Vagina (tissue), 2 donors: ENCODE data around the gene HOXB4. TPM values are rescaled to one million over a fixed set of nuclear protein-coding genes. Genes with fewer than 3 reads are reported as not detected.
A peak's percentile ranks its signal among the peaks of the same experiment; 100 is the strongest.

ENCODE experiments used
- DNase-seq, 2 donors: peaks; one replicate each; pipeline ENCODE4 v3.0.0-alpha.2; 2017; ENCODE audit errors: extremely low spot score in 2 of 2
- H3K27ac ChIP-seq: fragments of 200-600 bp; sonication (generic); one replicate; pipeline ENCODE4 v1.5.1; 2019
- H3K27me3 ChIP-seq: fragments of 200-600 bp; sonication (generic); one replicate; pipeline ENCODE4 v1.5.1; 2019
- H3K36me3 ChIP-seq, 2 donors: fragments of 200-600 bp; sonication (generic); one replicate each; pipeline ENCODE4 v1.5.1; 2017 to 2019
- H3K4me1 ChIP-seq: fragments of 200-600 bp; sonication (generic); one replicate; pipeline ENCODE4 v1.5.1; 2019
- H3K4me3 ChIP-seq, 2 donors: fragments of 200-600 bp; sonication (generic); 1 replicate in 1 of 2; 2 replicates in 1 of 2; pipeline ENCODE4 v1.5.1; 2016 to 2019
- H3K9me3 ChIP-seq: fragments of 200-600 bp; sonication (generic); one replicate; pipeline ENCODE4 v1.5.1; 2019
- CTCF ChIP-seq, 3 experiments: fragments of 450-650 bp in 2 of 3; fragments of 200-600 bp in 1 of 3; sonication (generic) in 1 of 3; IDR thresholded peaks; one replicate each; pipeline ENCODE4 v1.5.1; 2017 to 2019; ENCODE audit warnings: antibody characterized with exemption in 3 of 3, mild to moderate bottlenecking in 2 of 3, moderate library complexity in 2 of 3
- POLR2A ChIP-seq, 2 donors: fragments of 450-650 bp; IDR thresholded peaks; one replicate each; pipeline ENCODE4 v1.6.1; 2017; ENCODE audit warnings: antibody characterized with exemption in 2 of 2, mild to moderate bottlenecking in 2 of 2, moderate library complexity in 2 of 2
- POLR2AphosphoS5 ChIP-seq, 2 donors: sonication (generic); formaldehyde crosslinking; IDR thresholded peaks; one replicate each; pipeline ENCODE4 v1.9.0; 2017; ENCODE audit warnings: antibody characterized with exemption in 2 of 2, mild to moderate bottlenecking in 2 of 2, low read depth in 1 of 2; ENCODE audit not compliant: insufficient read depth in 1 of 2
- intact Hi-C: fragments of 100-400 bp; cut with DNase I; formaldehyde crosslinking; loops from one replicate; pipeline ENCODE4 v1.15.1; 2023
- total RNA-seq: library from RNA; depleted of rRNA; stranded (reverse); fragments of >200 nt; gene quantifications from one replicate; pipeline ENCODE4 v1.2.3, GENCODE V29; 2016

The HOXB4 gene
- total RNA-seq, 1 donor from 2014 or later: 1.5 TPM

- H3K9me3 ChIP-seq: no peaks in the 10 kb centered on the region
- no peaks in the 10 kb centered on the region for H3K36me3 ChIP-seq
- peaks cover 47% of the 10 kb centered on the region for H3K4me1 ChIP-seq
- no peak for DNase-seq
- no peaks in the 10 kb centered on the region for H3K27me3 ChIP-seq
- H3K27ac ChIP-seq: peak overlapping the region; percentile 95
- TF ChIP-seq POLR2A (IDR thresholded peaks at IDR 0.05) (peak in 1 of 2 donors; percentile 5), CTCF (IDR thresholded peaks at IDR 0.05) (no peak), POLR2AphosphoS5 (IDR thresholded peaks at IDR 0.05; ENCODE audit: insufficient read depth in 1 of 2, low read depth in 1 of 2) (peak in 1 of 2 donors; percentile 69)
- H3K4me3 ChIP-seq: peak overlapping the region; percentile 65 to 71
- intact Hi-C loops: no loop called here
These were observed 33.7 kb downstream of the HOXB4 start for GRCh38 chr17:48544349-48545021.

- Histone ChIP-seq H3K4me1 (peaks cover 47% of the 10 kb centered on the region), H3K36me3 (no peaks in the 10 kb centered on the region), H3K27ac (peak overlapping the region; percentile 95), H3K4me3 (peak overlapping the region; percentile 65 to 71), H3K9me3 (no peaks in the 10 kb centered on the region), H3K27me3 (no peaks in the 10 kb centered on the region)
- no peak for DNase-seq
- TF ChIP-seq POLR2A (IDR thresholded peaks at IDR 0.05): no peak
- no peak for TF ChIP-seq POLR2AphosphoS5 (IDR thresholded peaks at IDR 0.05; ENCODE audit: insufficient read depth in 1 of 2, low read depth in 1 of 2)
- TF ChIP-seq CTCF (IDR thresholded peaks at IDR 0.05): no peak
- intact Hi-C loops: loop anchor here (2.0 kb wide), 1 partner anchor 33 kb away; no protein-coding TSS in a partner anchor
These were observed 34.2 kb downstream of the HOXB4 start for GRCh38 chr17:48543854-48544348.

DNA sequence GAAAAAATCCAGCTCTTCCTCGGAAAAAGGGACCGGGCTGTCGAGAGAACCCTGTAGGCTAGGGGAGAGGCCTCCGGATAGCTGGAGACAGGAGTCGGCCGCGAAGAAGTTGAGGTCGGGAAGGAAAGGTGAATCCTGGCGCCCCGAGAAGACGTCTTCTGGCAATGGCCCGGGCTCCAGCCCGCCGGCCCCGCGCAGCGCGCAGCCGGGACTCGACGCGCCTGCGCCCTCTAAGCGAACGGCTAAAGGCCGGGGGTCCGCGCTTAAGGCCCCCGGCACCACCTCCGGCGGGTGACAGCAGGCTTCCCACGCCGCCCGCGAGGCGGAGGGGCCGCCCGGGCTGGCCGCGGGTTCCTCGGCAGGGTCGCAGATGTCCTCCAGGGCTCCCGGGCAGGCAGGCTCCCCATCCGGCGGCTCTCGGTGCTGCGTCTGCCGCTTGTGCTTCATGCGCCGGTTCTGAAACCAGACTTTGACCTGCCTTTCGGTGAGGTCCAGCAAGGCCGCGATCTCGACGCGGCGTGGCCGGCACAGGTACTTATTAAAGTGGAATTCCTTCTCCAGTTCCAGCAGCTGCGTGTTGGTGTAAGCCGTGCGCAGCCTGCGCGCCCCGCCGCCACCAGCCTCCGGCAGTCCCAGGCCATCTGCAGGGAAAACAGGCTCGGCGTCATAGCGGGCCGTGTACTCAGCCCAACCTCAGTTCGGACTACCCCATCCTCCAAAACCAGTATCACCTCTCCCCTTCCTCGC lies 34.9 kb downstream of the HOXB4 start:
- Histone ChIP-seq H3K4me3 (peak overlapping the region; percentile 65 to 71), H3K27me3 (no peaks in the 10 kb centered on the region), H3K9me3 (no peaks in the 10 kb centered on the region), H3K36me3 (no peaks in the 10 kb centered on the region), H3K27ac (peak overlapping the region; percentile 95), H3K4me1 (peaks cover 47% of the 10 kb centered on the region)
- intact Hi-C loops: loop anchor here (2.0 kb wide), 1 partner anchor 34 kb away; no protein-coding TSS in a partner anchor
- TF ChIP-seq POLR2A (IDR thresholded peaks at IDR 0.05) (no peak), POLR2AphosphoS5 (IDR thresholded peaks at IDR 0.05; ENCODE audit: insufficient read depth in 1 of 2, low read depth in 1 of 2) (peak in 1 of 2 donors; percentile 65), CTCF (IDR thresholded peaks at IDR 0.05) (peak in 1 of 3 experiments; percentile 21)
- no peak for DNase-seq

GRCh38 chr17:48542698-48543106 lies 35.4 kb downstream of the HOXB4 start:
- no peaks in the 10 kb centered on the region for H3K27me3 ChIP-seq
- no peaks in the 10 kb centered on the region for H3K9me3 ChIP-seq
- peak overlapping the region; percentile 65 to 71 for H3K4me3 ChIP-seq
- peak overlapping the region; percentile 95 for H3K27ac ChIP-seq
- no peak for DNase-seq
- no peaks in the 10 kb centered on the region for H3K36me3 ChIP-seq
- peaks cover 45% of the 10 kb centered on the region for H3K4me1 ChIP-seq
- intact Hi-C loops: loop anchor here (2.0 kb wide), 1 partner anchor 34 kb away; no protein-coding TSS in a partner anchor
- no peak for TF ChIP-seq POLR2A (IDR thresholded peaks at IDR 0.05)
- no peak for TF ChIP-seq CTCF (IDR thresholded peaks at IDR 0.05)
- TF ChIP-seq POLR2AphosphoS5 (IDR thresholded peaks at IDR 0.05; ENCODE audit: insufficient read depth in 1 of 2, low read depth in 1 of 2): no peak
